ENCODE results near the gene KRTAP4-3.
"Not testable (repeated sequence)": the region's sequence is repeated elsewhere in the genome, so short reads cannot be mapped to it uniquely, and the experiment has no call there.

- not testable (repeated sequence) for TF ChIP-seq CTCF, POLR2A (IDR thresholded peaks at IDR 0.05)
Measured at GRCh38 chr17:41119696-41120690, 48.0 kb downstream of the KRTAP4-3 start.
